A673 (cell line): ENCODE data around the gene BRD8.

ENCODE experiments used
- EZH2 ChIP-seq: fragments of 200-600 bp; sonication (generic); IDR thresholded peaks from 2 replicates; pipeline ENCODE4 v1.6.1; 2017; ENCODE audit warnings: borderline replicate concordance, low read depth, mild to moderate bottlenecking, mixed read lengths, antibody characterized with exemption, low read length; ENCODE audit not compliant: poor library complexity, severe bottlenecking
- TF ChIP-seq, protein P1 (sequence below): fragments of 300-800, 200-600 bp; sonication (generic); conservative IDR thresholded peaks from 2 replicates; pipeline ENCODE4 v1.5.1; 2017; ENCODE audit warnings: low read depth, mild to moderate bottlenecking, antibody characterized with exemption, low read length, moderate library complexity, mixed read lengths

DNA sequence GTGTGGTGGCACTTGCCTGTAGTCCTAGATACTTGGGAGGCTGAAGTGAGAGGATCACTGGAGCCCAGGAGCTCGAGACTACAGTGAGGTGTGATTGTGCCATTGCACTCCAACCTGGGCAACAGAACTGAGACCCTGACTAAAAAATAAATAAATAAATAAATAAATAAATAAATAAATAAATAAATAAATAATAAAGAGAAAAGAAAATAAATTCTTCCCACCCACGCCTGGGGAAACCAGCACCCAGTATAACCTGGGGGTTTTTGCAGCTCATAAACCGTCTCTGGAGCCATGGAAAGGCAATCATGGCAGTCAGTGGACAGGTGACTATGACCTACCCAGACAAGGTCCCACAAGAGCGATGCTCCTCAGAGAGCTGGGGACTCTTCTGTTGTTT, 86.7 kb downstream of the BRD8 start:
- TF ChIP-seq, protein P1, sequence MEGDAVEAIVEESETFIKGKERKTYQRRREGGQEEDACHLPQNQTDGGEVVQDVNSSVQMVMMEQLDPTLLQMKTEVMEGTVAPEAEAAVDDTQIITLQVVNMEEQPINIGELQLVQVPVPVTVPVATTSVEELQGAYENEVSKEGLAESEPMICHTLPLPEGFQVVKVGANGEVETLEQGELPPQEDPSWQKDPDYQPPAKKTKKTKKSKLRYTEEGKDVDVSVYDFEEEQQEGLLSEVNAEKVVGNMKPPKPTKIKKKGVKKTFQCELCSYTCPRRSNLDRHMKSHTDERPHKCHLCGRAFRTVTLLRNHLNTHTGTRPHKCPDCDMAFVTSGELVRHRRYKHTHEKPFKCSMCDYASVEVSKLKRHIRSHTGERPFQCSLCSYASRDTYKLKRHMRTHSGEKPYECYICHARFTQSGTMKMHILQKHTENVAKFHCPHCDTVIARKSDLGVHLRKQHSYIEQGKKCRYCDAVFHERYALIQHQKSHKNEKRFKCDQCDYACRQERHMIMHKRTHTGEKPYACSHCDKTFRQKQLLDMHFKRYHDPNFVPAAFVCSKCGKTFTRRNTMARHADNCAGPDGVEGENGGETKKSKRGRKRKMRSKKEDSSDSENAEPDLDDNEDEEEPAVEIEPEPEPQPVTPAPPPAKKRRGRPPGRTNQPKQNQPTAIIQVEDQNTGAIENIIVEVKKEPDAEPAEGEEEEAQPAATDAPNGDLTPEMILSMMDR, result no peak
- no peak for TF ChIP-seq EZH2
